CD4-positive, alpha-beta T cell treated with Interleukin-6 at 100 ng/mL for 8 hours (primary cell): ENCODE results near the gene YY1AP1.
"Not testable (repeated sequence)": the region's sequence is repeated elsewhere in the genome, so short reads cannot be mapped to it uniquely, and the experiment has no call there.

ENCODE experiments used
- DNase-seq: peaks from one replicate; pipeline ENCODE4 v3.0.0-alpha.2; 2020; ENCODE audit warnings: mixed read lengths, low spot score

YY1AP1 gene

GRCh38 chr1:155695608-155696007 lies 7.0 kb upstream of the YY1AP1 start:
- no peak for DNase-seq

- no peak for DNase-seq
Measured at GRCh38 chr1:155695072-155695471, 6.5 kb upstream of the YY1AP1 start.

- no peak for DNase-seq
Measured at GRCh38 chr1:155694167-155694566, 5.6 kb upstream of the YY1AP1 start.

DNA sequence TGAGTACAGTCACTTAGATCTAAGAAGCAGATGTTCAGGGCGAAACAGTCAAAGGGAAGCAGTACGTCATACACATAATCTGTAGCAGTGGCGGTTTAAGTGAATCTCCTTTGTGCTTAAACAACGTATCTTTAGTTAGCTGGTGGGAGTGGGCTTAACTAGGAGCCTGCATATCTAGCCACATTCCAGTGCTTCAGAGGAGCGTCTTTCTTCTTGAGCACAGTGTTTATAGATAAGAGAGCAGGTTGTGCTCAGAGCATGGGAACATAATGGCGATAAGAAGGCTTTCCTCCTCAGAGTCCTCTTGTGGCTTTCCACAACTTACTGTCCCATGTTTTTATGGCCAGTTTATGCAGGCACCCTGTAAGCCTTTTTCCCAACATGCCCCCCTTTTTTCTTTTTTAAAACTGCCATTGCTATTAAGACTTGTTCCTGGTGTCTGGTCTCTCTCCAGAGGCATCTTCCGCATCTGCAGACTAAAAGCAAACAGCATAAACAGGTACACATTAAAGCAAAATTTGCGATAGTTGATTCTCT lies 3.5 kb upstream of the YY1AP1 start:
- no peak for DNase-seq

- DNase-seq: not testable (repeated sequence)
Measured at GRCh38 chr1:155689081-155689607, 570 bp upstream of the YY1AP1 start, which contains the start of gene DAP3. Gene DAP3 (plus strand): TSS chr1:155689091. CDS start chr1:155709780, 20,689 bp downstream.

- DNase-seq: not testable (repeated sequence)
Measured at GRCh38 chr1:155687705-155688323, 760 bp downstream of the YY1AP1 start.

- DNase-seq: no peak
Measured at GRCh38 chr1:155681776-155682175, 6.8 kb downstream of the YY1AP1 start.

- no peak for DNase-seq
Measured at GRCh38 chr1:155680531-155680930, 8.0 kb downstream of the YY1AP1 start.

- DNase-seq: not testable (repeated sequence)
Measured at GRCh38 chr1:155678992-155679391, 9.6 kb downstream of the YY1AP1 start.

GRCh38 chr1:155678027-155678426 lies 10.5 kb downstream of the YY1AP1 start:
- DNase-seq: no peak

GRCh38 chr1:155673003-155673402 lies 15.6 kb downstream of the YY1AP1 start:
- no peak for DNase-seq

DNA sequence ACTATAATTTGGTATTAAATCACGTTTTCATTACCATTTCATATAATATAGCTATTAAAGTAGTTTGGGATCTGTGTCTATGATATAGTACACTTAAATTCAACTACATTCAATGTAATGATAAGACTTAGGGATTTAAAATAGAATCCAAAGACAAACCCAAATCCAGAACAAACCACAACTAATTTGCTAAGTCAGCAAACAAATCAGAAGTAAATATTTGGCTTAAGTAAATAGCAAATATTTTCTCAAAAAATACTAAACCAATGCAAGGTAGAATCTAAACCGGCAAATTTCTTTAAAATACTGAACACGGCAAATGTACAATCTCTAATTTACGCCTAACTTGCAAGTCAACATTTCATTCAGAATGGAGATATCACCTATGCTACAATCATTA lies 16.8 kb downstream of the YY1AP1 start:
- DNase-seq: no peak

DNA sequence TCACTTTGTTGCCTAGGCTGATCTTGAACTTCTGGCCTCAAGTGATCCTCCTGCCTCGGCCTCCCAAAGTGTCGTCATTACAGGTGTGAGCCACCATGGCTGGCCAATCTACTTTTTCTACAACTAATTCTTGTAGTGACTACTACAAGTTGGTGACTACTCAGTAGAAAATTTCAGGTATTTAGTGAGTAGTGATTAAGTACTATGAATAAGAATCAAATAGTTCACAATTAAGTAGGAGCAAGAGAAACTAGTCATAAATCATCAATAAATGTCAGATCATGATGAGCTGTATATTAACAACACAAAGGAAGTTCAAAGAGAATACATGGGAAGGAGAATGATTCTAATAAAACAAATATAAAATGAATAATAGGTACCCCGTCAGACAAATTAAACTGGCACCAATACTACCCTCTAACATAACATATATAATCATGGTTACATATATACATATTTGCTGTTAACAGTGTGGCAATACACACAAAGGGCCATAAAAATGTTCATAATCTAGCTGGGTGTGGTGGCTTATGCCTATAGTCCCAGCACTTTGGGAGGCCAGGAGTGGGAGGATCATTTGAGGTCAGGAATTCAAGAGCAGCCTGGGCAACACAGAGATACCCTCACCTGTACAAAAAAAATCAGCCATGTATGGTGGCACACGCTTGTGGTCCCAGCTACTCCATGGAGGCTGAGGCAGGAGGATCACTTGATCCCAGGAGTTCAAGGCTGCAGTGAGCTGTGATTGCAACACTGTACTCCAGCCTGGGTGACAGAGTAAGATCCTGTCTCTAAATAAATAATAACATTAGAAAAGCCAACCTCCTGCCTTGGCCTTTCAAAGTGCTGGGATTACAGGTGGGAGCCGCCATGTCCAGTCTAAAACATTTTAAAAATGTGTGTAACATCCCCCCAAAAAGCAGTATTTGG lies 19.1 kb downstream of the YY1AP1 start:
- DNase-seq: no peak

DNA sequence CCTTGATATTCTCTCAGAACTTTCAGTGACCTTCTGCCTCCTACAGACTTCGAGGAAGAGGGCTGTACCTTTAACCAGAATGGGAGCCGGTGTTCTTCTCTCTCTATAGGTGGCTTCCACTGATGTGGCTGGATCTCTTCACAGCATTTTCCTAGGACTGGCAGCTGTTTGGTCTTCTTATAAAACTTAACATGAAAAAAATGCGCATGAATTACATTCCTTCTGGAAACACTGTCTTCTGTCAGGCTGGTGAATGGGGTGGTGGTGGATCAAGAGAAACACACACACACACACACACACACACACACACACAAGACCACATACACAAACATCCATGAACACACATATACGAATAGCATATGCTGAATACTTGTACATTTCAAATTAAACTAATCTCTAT lies 27.3 kb downstream of the YY1AP1 start:
- DNase-seq: not testable (repeated sequence)

GRCh38 chr1:155657463-155657862 lies 31.1 kb downstream of the YY1AP1 start:
- no peak for DNase-seq

GRCh38 chr1:155652951-155653350 lies 35.6 kb downstream of the YY1AP1 start:
- DNase-seq: no peak

- DNase-seq: no peak
Measured at GRCh38 chr1:155651861-155652661, 36.5 kb downstream of the YY1AP1 start.

GRCh38 chr1:155650231-155650757 lies 38.3 kb downstream of the YY1AP1 start:
- no peak for DNase-seq

DNA sequence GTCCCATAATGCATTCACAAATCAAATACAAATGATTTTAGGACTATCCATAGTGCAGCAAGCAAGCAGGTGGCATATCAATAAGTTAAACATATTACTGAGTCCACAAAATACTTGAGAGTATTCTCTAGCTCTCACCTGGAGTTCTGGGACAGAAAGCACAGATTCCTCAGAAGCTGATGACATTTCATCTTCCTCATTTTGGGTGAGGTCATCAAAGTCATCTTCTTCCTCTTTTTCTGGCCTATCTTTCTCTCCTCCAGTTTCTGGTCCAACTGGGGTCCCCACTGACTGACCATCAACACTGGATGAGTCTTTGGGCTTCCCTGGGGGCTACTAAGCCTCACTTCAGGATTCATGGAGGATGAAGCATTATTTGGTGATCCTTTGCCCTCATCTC lies 38.9 kb downstream of the YY1AP1 start:
- no peak for DNase-seq

GRCh38 chr1:155648207-155649147 lies 40.1 kb downstream of the YY1AP1 start:
- DNase-seq: no peak
